ENCODE results near the gene THOP1.
"Not testable (repeated sequence)": the region's sequence is repeated elsewhere in the genome, so short reads cannot be mapped to it uniquely, and the experiment has no call there.

THOP1 gene

GRCh38 chr19:2782936-2783780 lies 2.1 kb upstream of the THOP1 start, which contains the start of gene SGTA:
Gene SGTA (minus strand): TSS chr19:2783273. CDS start chr19:2769068, 14,205 bp downstream.
- DNase-seq, result peak; percentile 99

DNA sequence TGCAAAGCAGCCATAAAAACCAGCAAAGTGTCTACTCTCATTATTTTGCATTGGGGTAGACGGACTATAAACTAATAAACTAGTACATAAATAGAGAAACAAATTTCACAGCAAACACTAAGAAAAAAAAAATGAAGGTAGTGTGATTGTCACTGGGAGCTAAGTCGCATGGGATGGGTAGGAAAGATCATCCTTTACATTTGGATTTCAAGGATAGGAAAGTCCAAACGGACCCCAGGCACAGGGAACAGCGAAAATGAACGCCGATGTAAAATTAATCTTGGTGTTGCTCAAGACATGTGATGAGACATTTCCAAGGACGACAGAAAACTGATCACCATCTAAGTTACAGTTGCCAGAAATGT lies 1.5 kb upstream of the THOP1 start:
- no peak for DNase-seq

- DNase-seq, result no peak
Observed at GRCh38 chr19:2787115-2787514, 1.8 kb downstream of the THOP1 start.

DNA sequence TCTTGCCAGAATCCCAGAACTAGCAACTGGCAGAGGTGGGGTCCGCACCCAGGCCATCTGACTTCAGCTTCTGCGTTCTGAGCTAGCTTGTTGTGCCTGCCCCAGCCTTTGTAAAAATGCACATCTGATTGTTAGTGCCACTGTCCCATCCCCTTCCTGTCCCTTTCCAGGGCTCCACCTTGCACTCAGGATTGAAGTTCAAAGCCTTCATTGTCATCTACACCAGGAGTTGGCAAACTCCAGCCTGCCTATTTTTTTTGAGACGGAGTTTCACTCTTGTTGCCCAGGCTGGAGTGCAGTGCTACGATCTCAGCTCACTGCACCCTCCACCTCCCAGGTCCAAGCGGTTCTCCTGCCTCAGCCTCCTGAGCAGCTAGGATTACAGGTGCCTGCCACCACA lies 2.9 kb downstream of the THOP1 start:
- DNase-seq, result no peak

DNA sequence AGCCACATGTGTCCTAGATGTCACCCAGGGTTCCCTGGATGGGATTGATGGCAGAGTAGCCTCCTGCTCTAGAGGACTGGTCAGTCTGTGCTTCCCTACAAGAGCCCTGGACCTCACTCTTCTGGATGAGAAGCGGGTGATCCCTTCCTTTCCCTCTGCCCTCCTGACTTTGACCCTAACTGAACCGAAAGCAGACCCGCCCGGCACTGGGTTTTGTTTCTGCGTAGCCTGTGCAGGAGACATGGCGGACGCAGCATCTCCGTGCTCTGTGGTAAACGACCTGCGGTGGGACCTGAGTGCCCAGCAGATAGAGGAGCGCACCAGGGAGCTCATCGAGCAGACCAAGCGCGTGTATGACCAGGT lies 4.9 kb downstream of the THOP1 start:
- DNase-seq, result no peak

GRCh38 chr19:2790557-2791271 lies 5.4 kb downstream of the THOP1 start:
- DNase-seq, result no peak

- DNase-seq, result no peak
Observed at GRCh38 chr19:2791440-2791839, 6.1 kb downstream of the THOP1 start.

GRCh38 chr19:2791876-2792275 lies 6.6 kb downstream of the THOP1 start:
- no peak for DNase-seq

DNA sequence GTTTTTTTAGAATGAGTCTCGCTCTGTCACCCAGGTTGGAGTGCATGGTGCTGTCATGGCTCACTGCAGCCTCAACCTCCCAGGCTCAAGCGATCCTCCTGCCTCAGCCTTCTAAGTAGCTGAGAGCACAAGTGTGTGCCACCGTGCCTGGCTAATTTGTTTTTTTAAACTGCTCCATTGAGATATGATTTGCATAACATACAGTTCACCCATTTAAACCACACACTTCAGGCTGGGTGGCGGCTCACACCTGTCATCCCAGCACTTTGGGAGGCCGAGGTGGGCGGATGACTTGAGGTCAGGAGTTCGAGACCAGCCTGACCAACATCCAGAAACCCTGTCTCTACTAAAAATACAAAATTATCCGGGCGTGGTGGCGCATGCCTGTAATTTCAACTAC lies 7.4 kb downstream of the THOP1 start:
- not testable (repeated sequence) for DNase-seq

GRCh38 chr19:2793126-2793525 lies 7.8 kb downstream of the THOP1 start:
- DNase-seq, result no peak

GRCh38 chr19:2793577-2793976 lies 8.3 kb downstream of the THOP1 start:
- DNase-seq, result no peak

DNA sequence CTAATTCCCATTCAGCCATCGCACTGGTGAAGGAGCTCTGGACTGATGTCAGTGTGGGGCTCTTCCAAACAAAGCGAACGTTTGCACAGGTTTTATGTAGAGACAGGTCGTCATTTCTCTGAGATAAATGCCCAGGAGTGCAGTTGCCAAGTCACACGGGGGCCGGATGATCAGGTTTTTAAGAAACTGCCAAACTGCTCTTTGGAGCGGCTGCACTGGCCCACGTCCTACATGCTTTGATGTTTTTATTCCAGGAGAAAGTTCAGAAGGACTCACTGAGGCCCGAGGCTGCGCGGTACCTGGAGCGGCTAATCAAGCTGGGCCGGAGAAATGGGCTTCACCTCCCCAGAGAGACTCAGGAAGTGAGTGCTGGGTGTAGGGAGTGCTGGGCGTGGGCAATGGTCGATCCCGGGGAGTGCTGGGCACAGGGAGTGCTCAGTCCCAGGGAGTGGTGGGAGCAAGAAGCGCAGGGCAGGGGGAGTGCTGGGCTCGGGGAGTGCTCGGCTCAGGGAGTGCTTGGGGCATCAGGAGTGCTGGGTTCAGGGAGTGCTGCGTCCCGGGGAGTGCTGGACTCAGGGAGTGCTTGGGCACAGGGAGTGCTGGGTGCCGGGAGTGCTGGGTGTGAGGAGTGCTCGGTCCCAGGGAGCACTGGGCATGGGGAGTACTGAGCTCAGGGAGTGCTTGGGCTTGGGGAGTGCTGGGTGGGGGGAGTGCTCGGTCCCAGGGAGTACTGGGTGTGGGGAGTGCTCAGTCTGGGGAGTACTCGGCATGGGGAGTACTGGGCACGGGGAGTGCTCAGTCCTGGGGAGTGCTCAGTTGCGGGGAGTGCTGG lies 10.7 kb downstream of the THOP1 start:
- DNase-seq, result no peak

GRCh38 chr19:2796659-2797266 lies 11.5 kb downstream of the THOP1 start:
- DNase-seq, result no peak

DNA sequence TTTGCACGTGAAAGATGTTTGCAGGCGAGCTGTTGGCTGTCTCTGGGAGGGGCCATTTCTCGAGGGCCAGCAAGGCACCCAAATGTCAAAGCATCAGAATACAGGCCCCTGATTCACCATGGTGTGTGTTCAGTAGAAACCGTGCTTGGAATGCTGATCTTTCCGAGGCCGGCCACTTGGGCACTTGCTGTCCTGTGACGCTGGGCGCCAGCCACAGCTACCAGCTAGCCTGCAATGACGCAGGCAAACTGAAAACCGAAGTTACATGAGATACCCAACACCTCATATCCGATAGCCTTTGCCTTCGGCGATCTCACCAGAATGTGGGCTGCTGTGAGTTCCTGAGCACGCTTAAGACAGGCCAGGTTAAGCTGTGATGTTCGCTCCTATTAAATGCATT lies 12.0 kb downstream of the THOP1 start:
- no peak for DNase-seq

GRCh38 chr19:2798158-2798685 lies 12.9 kb downstream of the THOP1 start:
- no peak for DNase-seq

- DNase-seq, result no peak
Observed at GRCh38 chr19:2798733-2799132, 13.4 kb downstream of the THOP1 start.

- DNase-seq, result no peak
Observed at GRCh38 chr19:2799273-2800020, 14.1 kb downstream of the THOP1 start.

GRCh38 chr19:2800506-2800905 lies 15.2 kb downstream of the THOP1 start:
- DNase-seq, result no peak

DNA sequence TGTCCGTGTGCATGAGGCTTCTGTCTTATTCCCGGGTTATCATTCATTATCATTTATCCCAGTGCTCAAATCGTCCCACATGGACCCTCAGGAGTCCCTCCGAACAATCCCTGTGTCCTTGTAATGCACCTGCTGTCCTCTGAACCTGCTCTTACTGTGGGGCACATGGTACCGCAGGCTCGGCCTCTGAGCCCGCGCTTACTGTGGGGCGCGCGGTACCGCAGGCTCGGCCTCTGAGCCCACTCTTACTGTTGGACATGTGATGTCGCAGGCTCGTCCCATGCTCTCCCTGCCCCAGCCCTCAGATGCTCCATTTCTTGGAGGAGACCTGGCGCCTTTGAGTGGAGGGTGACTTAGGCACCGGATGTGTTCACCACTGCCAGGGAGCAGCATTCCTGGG lies 17.5 kb downstream of the THOP1 start:
- DNase-seq, result no peak

DNA sequence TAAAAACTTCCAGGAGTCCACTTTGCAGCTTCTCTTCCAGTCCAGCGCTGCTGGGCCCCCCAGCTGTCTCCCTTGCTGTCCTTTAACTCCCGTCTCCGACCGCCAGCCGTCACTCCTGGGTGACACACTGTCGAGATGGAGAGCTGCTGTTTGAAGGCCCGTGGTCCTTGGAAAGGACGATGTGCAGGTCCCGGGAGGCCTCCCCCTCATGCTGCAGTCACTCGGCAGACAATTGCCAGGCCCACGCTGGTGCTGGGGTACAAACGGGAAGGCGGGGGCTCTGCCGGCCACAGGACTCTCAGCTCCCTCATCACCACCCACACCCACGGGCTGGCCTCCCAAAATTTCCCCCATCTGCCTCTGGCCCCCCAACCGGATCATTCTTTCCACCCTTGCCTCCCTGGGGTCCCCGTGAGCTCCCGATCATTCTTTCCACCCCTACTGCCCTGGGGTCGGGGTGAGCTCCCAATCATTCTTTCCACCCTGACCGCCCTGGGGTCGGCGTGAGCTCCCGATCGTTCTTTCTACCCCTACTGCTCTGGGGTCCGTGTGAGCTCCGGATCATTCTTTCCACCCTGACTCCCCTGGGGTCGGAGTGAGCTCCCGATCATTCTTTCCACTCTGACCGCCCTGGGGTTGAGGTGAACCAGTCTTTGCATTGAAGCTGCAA lies 18.3 kb downstream of the THOP1 start:
- no peak for DNase-seq
